ENCODE results near the gene MORN2.

Gene MORN2

DNA sequence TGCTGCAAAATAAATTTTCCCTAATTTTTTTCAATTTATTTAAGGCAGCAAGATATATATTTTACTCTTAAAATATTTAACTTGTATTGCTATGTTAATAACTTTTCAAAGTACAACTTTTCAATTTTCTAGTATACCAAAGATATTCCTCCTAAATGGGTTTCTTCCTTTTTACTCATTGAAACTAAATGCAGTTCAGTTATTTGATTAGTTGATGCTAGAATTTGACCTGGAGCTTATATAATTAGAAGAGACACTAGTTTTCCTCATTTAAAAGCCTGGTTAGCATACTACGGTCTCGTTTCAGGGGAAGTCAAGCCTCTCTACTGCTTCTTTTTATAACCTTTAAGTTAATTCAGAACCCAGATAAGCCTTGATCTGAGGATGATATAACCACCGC, 13.8 kb downstream of the MORN2 start, which contains the start of gene ARHGEF33:
ARHGEF33 (plus strand) TSS at position 301 of the 400 bp plus-strand sequence. CDS start 29,573 bp downstream, outside the sequence.
- DNase-seq (ENCODE audit: low spot score) = no peak

DNA sequence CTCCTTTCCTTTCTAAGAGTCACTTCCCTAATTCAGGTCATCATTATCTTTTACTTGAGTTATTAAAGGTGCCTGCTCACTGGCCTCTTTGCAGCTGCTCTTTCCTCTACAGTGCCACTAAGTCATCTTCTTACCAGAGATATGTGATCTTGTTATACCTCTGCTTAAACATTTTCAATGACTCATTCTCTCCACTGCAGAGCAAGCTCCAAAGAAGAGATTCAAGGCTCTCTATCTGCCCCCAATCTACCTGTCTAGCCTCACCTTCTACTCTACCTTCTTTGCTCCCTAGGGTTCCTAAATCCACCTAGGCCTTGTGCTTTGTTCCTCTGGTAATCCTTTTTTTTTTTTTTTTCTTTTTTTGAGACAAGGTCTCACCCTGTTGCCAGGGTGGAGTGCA, 17.0 kb downstream of the MORN2 start:
- DNase-seq (ENCODE audit: low spot score) = peak; percentile 7

DNA sequence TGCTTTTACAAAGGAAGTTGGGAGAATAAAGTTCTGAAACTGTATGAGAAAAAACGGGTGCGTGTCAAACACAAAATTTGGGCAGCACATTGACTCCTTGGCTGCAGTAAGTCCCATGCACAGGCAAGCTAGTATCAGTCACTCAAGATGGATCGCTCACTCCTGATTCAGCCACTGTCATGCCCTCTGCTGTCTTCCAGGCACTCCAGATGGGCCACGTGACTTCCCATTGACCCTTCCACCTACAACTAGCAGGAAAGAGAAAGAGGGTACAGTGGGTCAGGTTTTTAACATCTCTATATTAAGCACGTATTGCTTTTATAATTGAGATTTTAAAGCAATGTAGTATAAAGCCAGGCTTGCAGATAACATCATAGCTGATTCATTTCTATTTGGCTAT, 22.5 kb downstream of the MORN2 start:
- DNase-seq (ENCODE audit: low spot score) = no peak

DNA sequence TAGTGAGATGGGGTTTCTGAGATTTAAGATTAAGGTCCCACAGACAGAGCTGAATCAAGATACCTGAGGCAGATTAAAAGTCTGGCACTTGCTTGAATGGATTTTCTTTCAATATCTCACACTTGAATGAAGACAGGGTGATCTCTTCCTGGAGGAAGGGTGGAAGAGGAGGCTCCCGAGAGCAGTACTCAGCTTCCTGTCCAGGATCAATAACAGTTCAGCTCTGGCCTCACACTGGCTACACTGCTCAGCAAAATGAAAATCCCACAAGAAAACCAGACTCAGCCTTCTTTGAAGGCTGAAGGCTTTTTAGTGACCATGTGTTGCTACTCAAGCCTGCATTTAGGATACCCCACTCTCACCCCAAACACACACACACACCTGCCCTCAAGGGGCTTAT, 24.9 kb downstream of the MORN2 start:
- no peak for DNase-seq (ENCODE audit: low spot score)

DNA sequence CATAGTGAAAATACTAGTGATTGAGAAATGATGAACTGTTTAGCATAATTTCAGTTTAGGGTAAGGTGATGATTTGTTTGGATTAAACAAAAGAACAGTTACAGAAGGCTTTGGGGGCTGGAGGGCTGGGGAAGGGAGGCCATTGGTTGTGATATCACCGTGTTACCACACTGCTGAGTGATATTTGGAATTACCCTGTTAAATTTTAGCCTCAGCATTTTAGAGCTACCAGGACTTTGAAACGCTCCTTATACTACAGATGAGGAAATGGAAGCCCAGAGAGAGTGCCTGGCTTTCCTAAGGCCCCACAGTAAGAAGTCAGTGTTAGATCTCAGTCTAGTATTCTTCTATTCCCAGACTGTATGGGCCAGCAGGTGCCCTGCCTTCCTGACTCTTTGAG, 29.5 kb downstream of the MORN2 start:
- no peak for DNase-seq (ENCODE audit: low spot score)

DNA sequence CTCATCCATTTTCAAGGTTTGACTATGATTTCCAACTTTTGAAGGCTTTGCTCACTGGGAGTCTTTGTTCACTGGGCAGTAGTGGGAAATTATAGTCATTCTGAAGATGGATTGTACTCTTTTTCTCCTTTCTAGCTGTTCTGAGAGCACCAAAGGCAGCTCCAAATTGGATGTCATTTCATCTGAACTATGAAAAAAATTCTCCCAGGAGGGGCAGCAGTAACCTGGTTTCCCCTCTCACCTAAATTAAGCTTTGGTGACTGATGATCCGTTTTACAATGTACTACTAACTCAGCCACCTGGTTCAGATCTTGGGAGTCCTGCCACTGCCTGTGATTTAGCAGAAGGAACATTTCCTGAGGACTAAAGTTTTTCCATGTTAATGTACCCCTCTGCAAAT, 31.5 kb downstream of the MORN2 start:
- no peak for DNase-seq (ENCODE audit: low spot score)

DNA sequence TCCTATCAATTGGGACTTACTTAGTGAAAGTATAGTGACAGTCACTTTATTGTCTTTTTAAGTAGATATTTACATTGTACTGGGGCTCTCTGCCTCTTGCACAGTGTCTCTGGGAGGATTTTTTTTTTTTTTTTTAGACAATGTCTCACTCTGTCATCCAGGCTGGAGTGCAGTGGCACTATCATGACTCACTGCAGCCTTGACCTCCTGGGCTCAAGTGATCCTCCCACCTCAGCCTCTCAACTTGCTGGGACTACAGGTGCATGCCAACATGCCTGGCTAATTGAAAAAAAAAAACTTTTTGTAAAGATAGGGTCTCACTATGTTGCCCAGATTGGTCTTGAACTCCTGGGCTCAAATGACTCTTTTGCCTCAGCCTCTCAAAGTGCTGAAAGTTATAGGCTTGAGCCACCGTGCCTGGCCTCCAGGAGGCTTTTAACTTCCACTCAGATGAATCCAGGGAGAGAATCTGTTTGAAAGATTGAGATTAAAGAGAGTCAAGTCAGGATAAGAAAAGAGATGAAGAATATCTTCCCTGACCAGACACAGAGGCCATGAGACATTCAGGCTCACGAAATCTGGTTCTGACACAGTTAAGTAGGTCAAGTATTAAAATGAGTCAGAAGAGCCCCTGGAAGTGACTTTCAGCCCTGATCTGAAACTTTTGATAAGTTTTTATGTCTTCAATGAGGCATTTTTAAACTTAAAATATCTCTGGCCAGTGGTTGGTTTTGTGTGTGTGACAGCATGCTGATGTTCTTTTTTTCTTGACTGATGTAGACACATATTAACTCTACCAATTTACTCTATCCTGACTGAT, 32.2 kb downstream of the MORN2 start:
- DNase-seq (ENCODE audit: low spot score) = no peak

DNA sequence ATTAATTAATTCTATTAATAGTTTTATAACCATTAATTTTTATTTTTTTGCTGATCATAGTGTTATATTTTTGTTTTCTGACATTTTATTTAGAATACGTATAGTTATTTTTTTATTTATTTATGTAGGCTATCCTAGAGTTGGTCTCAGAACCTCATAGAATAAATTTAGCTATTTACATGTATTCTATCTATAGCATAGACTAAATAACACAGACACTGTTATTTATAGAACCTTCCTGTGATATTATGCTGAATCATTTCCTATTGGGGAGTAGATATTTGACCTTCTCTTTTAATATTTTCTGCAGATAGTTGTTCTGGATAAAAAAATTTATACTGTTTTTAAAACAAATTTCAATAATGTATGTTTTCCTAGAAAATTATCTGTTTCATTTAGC, 34.1 kb downstream of the MORN2 start:
- DNase-seq (ENCODE audit: low spot score) = no peak

DNA sequence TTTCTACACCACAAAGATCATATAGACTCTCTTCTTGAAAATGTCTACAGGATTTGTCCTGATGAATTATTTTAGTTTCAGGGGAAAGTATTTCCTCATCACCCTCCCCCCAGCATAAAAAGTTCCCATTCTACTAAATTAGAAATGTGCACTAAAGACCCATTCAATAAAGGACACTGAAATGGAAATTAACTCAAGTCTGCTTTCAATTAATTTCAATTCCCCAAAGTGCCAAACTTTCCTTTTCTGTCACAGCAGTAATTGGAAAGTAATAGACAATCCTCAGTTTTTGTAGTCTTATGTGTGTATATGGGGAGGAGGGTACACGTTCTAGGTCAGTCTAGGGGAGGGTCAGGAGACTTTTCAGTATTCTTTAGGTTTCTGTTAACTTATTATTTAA, 35.4 kb downstream of the MORN2 start:
- DNase-seq (ENCODE audit: low spot score) = no peak

DNA sequence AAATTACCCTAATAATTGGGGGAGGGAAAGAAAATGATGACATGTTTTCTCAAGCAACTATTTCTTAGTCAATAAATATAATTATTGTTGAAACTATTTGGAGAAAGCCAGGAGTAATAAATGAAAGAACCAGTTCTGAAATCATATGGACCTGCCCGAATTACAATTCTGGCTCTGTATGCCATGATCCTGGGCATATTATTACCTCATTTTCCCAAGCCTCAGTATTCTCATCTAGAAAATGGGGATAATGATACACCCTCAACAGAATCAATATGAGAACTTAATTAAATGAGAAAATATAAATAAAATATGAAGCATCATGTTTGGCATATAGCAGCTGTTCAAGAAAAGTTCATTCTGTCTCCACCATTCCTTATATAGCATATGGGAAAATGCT, 36.8 kb downstream of the MORN2 start:
- no peak for DNase-seq (ENCODE audit: low spot score)

DNA sequence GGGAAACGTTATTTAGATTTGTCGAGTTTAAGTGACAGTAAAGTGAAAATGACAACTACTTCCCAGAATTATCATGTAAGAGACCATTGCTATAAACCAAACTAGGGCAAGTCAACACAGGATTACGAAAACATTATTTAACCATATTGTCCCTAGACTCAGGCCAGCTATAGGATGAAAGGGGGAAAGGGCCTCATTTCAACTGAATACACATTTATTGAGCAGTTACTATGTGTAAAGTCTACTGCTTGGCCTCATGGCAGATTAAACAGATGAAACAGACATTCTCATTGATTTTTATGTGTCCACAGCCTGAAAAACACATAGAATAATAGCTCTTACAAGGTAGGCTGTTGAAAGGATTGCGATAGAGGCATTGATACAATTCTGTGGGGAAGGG, 46.6 kb downstream of the MORN2 start:
- no peak for DNase-seq (ENCODE audit: low spot score)

DNA sequence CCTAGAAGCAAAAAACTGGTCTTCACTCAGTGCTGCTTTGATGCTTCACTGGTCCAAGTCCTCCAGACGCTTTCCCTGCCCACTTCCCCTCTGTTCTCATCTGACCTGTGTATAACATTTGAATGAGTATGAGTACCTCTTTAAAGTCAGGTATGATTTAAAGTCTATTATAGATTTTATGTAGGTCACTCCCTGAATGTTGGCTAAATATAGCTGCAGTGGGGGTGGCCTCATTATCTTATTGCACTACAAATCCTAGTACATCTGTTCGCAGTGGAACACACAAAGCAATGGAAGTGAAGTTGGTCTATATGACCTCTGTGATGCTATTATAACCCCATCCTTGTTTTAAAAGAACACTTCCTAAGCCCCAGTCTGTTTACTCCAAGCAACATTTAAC, 47.1 kb downstream of the MORN2 start:
- DNase-seq (ENCODE audit: low spot score) = no peak

DNA sequence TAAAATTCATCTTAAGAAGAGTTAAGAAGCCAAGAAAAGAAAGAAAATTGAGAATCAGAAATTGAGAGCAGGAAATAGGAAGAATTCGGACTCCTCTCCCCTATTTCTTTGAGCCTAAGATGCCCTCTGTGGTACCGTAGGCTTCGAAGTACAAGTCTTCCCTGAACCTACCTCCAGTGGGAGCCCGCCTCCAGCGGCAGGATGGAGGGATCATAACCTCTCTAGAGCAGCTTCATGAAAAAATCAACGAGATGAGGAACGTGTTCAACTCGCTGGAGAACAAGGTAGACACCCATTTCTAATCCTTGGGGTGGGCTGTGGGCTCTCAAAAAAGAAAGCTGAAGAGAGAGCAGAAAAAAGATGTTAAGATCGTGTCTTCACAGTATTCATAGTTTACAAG, 50.2 kb downstream of the MORN2 start:
- DNase-seq (ENCODE audit: low spot score) = no peak

DNA sequence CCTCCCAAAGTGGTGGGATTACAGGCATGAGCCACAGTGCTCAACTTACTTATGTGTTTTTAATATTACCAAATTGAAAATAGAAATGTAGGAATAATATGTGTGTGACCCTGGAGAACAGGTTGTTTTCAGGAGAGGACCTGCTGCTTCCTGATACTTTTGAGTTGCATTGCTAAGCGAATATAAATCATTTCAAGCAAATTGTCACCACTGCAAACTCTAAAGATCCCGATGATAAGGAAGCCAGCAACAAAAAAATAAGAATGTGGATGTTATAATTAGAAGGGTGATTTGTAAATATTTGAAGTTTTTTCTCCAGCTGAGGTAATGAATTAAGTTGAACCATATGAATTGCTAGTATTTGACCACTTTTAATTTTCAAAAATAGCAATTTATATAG, 54.8 kb downstream of the MORN2 start:
- DNase-seq (ENCODE audit: low spot score) = no peak
